ENCODE results near the gene UCKL1. TPM values are rescaled to one million over a fixed set of nuclear protein-coding genes. Genes with fewer than 3 reads are reported as not detected.

Gene UCKL1
- total RNA-seq, 4 donors from 2014 or later: 24.4 to 47.7 (median 27.1) TPM

GRCh38 chr20:63935447-63935846 is 20.8 kb downstream of the UCKL1 start:
- TF ChIP-seq CTCF (IDR thresholded peaks at IDR 0.05; ENCODE audit: low read depth): no peak

- no peak for TF ChIP-seq CTCF (IDR thresholded peaks at IDR 0.05; ENCODE audit: low read depth)
Observed at GRCh38 chr20:63934271-63935068, 21.7 kb downstream of the UCKL1 start.

GRCh38 chr20:63933646-63934045 is 22.6 kb downstream of the UCKL1 start:
- TF ChIP-seq CTCF (IDR thresholded peaks at IDR 0.05; ENCODE audit: low read depth): no peak

GRCh38 chr20:63932606-63933160 is 23.5 kb downstream of the UCKL1 start:
- TF ChIP-seq CTCF (IDR thresholded peaks at IDR 0.05; ENCODE audit: low read depth): no peak

- no peak for TF ChIP-seq CTCF (IDR thresholded peaks at IDR 0.05; ENCODE audit: low read depth)
Observed at GRCh38 chr20:63931735-63932134, 24.5 kb downstream of the UCKL1 start.

GRCh38 chr20:63930971-63931553 is 25.2 kb downstream of the UCKL1 start:
- no peak for TF ChIP-seq CTCF (IDR thresholded peaks at IDR 0.05; ENCODE audit: low read depth)

- no peak for TF ChIP-seq CTCF (IDR thresholded peaks at IDR 0.05; ENCODE audit: low read depth)
Observed at GRCh38 chr20:63929071-63929470, 27.1 kb downstream of the UCKL1 start.

Data from subcutaneous adipose tissue (tissue), 4 donors.